ENCODE data around the gene TTLL10.

The TTLL10 gene, protein sequence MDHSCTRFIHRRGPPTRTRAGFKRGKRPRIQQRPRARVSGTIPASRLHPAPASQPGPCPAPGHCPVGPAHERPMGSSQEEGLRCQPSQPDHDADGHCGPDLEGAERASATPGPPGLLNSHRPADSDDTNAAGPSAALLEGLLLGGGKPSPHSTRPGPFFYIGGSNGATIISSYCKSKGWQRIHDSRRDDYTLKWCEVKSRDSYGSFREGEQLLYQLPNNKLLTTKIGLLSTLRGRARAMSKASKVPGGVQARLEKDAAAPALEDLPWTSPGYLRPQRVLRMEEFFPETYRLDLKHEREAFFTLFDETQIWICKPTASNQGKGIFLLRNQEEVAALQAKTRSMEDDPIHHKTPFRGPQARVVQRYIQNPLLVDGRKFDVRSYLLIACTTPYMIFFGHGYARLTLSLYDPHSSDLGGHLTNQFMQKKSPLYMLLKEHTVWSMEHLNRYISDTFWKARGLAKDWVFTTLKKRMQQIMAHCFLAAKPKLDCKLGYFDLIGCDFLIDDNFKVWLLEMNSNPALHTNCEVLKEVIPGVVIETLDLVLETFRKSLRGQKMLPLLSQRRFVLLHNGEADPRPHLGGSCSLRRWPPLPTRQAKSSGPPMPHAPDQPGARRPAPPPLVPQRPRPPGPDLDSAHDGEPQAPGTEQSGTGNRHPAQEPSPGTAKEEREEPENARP

GRCh38 chr1:1173793-1174415 lies at the start of gene TTLL10:
TSS of gene TTLL10 (plus strand) at chr1:1173880. CDS start at chr1:1179216, 5,336 bp downstream.
- no peak for DNase-seq (ENCODE audit: low read depth)

- DNase-seq (ENCODE audit: low read depth), result no peak
These were observed 49.2 kb upstream of the TTLL10 start for GRCh38 chr1:1124508-1124785.

GRCh38 chr1:1124786-1125642 lies 48.7 kb upstream of the TTLL10 start:
- DNase-seq (ENCODE audit: low read depth), result no peak

GRCh38 chr1:1125945-1126344 lies 47.7 kb upstream of the TTLL10 start:
- DNase-seq (ENCODE audit: low read depth), result no peak

GRCh38 chr1:1127551-1128451 lies 45.9 kb upstream of the TTLL10 start:
- no peak for DNase-seq (ENCODE audit: low read depth)

DNA sequence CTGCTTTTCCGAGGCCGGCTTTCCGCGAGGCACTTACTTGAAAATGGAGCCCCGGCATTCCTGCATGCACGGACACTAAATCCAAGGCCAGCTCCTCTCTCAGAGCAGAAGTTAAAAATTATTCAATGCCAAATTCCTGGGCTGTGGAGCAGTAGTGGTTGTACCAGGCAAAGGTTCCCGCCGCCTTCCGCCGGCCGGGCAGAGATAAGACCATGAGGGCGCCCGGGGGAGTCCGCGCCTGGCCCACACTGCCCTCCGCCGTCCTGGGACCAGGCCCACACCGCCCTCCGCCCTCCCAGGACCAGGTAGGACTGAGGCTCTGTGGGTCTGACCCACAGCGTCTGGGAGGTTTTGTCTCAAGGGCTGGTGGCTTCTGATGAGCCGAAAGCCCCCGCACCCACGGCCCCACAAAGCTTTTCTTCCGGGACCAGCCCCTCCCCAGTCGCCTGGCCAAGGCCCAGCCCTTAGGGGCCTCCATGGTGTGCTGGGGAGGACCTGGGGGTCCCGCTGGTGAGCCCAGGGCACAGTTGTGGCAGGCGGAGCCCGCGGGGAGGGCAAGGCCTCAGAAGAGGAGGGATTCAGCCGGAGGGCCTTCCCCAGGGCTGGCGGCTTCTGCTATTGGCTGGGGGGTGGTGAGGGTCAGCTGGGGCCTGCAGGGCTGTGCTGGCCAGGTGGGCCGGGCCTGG lies 45.1 kb upstream of the TTLL10 start:
- no peak for DNase-seq (ENCODE audit: low read depth)

GRCh38 chr1:1129381-1129821 lies 44.3 kb upstream of the TTLL10 start:
- DNase-seq (ENCODE audit: low read depth), result no peak

DNA sequence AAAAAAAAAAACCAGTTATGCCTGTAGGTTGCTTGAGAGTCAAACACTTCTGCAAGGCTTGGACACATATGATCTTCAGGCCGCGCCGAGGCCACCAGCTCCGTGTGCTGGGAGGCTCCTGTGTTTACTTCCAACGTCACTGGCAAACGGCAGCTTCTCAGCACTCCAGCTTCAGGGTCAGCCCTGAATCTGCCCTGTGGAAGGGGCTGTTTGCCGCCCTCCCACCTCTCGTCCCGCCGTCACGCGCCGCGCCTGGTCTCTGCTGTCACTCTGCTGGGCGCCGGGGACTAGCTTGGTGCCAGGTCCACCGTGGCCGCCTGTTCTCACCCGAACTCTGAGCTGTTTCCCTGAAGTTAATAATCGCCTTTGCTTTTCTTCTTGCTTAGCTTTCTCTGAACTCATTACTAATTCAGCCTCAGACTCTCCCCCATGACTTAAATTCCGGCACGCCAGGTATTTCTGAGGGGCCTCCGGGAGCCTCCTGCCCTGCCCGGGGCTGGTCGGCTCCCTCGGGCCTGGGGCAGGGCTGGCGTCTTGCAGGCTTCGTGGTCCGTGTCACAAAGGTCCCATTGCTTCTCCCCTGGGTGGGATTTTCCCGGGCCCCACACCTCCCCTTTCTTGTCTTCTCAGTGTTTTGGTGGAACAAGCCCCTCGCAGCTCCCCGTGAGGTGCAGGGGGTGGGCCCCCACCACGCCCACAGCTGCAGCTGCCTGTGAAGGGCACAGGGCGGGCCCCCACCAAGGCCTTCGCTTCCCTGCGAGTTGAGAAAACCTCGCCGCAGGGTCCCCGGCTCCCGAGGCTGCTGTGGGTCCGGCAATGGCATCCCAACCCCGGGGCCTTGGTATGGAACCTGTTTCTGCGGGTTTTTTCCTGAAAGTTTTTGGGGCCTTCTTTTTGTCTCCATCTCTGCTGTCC lies 43.2 kb upstream of the TTLL10 start:
- DNase-seq (ENCODE audit: low read depth), result no peak

- DNase-seq (ENCODE audit: low read depth), result no peak
These were observed 41.4 kb upstream of the TTLL10 start for GRCh38 chr1:1132042-1132950.

DNA sequence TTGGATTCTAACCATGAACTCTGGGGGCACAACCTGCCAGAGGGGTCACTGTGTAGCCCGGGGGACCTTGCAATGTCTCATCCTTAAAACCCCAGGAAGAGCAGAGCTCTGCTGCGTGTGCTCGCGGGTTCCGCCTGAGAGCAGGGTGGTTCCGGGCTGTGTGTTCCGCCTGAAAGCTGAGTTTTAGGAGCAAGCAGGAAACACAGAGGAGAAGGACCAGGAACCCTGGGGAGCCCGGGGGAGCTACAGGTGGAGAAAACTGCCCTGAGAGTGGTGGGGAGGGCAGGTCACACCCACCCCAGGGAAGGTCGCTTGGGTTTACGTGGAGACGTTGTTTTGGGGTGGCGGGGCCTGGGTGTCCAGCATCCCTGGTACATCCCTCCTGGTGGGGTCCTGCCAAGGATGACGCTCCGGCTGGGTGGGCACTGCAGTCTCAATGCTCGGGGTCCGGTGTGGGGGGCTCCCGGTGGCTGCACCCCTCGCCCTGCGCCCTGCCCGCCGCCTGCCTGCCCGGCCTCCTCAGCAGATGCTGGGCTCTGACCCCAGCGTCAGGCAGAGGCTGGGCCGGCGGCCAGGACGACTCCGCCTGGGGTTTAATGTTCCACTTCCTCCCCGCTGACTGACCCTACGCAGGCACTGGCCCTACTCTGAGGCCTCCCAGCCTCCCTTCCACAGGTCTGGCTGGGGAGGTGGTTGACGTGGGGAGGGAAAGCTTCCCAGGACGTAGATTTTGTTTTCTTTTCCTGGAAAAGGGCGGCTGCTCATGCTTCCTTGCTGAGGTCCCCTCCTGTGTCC lies 40.5 kb upstream of the TTLL10 start:
- no peak for DNase-seq (ENCODE audit: low read depth)

GRCh38 chr1:1134300-1134970 lies 39.2 kb upstream of the TTLL10 start:
- DNase-seq (ENCODE audit: low read depth), result no peak

DNA sequence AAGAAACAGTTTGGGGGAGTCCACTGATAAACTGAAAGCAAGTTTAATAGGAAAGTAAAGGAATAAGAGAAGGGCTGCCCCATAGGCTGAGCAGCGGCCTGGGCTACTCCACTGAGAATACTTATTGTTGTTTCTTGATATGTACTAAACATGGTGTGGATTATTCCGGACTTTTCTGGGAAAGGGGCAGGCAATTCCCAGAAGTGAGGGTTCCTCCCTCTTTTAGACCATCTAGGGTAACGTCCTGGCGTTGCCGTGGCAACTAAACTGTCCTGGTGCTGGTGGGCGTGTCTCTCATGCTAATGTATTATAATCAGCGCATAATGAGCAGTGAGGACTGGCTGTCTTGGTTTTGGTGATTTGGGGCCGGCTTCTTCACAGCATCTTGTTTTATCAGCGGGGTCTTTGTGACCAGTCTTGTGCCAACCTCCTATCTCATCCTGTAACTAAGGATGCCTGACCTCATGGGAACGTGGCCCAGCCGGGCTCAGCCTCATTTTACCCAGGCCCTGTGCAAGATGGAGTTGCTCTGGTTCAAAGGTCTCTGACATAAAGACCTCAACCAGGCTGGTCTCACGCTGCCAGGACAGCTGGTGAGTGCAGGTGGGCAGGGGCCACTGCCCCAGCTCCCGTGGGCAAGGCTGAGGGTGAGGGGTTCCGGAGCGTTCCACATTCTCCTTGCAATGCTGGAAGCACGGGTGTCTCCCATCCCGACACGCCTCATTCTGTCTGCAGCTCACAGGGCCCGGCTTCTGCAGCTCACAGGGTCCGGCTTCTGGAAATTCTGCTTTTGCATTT lies 38.1 kb upstream of the TTLL10 start:
- DNase-seq (ENCODE audit: low read depth), result no peak

DNA sequence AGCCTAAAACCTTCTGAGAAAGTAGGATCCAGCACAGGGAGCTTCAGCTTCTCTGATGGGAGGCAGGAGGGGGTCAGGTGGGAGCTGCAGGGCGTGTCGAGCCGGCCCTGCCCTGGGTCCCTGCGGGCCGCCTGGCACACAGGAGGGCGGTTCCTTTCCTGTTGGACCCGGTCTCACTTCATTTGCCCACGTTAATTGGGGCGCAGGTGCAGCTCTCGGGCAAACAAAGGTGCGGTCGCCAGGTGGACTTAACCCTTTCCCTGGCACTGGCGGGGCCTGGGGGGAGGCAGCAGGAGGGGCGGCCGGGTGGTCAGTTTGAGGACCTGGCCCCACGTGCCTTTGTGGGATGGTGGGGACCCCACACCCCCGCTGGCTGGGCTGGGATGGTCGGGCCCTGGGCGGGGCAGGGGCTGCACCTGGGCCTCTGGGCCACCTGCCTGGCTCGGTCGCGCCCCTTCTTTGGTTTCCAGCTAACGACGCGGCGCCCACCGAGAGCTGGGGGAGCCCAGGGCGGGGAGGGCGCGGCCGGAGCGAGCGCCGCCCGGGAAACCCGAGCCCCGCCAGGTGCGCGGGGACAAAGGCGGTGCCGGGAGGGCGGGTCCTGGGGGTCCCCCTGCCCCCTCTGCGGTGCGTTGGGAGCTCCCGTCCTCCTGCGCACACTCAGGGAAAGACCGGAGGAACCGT lies 37.0 kb upstream of the TTLL10 start:
- DNase-seq (ENCODE audit: low read depth), result no peak

DNA sequence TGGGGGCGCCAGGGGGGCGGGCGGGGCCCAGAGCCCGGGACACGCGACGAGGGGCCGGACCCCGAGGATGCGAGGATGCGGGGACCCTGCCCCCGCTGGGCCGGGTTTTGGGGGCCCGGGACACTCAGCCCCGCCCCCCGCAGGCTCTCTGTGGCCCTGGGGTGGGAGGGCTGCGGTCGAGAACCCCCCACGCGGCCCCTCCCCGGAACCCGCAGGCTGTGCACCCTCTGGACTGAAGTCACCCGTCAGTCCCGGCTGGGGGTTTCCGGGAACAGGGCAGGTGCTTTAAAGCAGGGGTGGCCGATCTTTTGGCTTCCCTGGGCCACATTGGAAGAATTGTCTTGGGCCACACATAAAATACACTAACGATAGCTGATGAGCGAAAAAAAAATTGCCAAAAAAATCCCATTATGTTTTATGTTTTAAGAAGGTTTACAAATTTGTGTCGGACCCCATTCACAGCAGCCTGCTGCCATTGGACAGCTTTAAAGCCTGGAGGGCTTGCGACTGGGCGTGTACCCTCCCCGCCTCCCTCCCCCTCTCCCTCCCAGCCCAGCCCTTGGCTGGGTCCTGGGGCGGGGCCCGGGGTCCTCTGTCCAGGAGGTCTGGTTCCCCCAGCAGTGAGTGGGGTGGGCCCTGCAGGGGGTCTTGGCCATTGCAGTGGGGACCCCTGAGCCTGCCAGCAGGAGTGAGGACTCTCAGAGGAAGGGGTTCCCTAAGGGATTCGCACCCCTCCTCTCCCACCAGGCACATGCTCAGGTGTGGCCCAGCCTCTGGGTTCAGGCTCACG lies 36.2 kb upstream of the TTLL10 start:
- no peak for DNase-seq (ENCODE audit: low read depth)

GRCh38 chr1:1140673-1141072 lies 33.0 kb upstream of the TTLL10 start:
- DNase-seq (ENCODE audit: low read depth), result no peak

Data from HS-27A (cell line).